HEK293T (cell line): ENCODE results near the gene APOC3.

Source experiments
- CTCF ChIA-PET: fragments of 350-600 bp; formaldehyde crosslinking; extraction: SDS; loops from one replicate; lab custom pipeline; 2021; ENCODE audit warnings: antibody characterized with exemption, inconsistent platforms; lab: Yijun Ruan, JAX
- POLR2A ChIA-PET: fragments of 350-600 bp; formaldehyde crosslinking; extraction: SDS; loops from one replicate; lab custom pipeline; 2020; ENCODE audit warnings: antibody characterized with exemption, inconsistent platforms; lab: Yijun Ruan, JAX
- DNase-seq: peaks from one replicate; pipeline ENCODE4 v3.0.0; 2012; ENCODE audit warnings: mixed read lengths; ENCODE audit errors: extremely low spot score
- ARNT ChIP-seq: fragments of 450-650 bp; IDR thresholded peaks from 2 replicates; pipeline ENCODE4 v1.6.1; 2017; ENCODE audit warnings: mild to moderate bottlenecking
- BHLHE40 ChIP-seq: fragments of 450-650 bp; IDR thresholded peaks from 2 replicates; pipeline ENCODE4 v1.6.1; 2016; ENCODE audit warnings: mild to moderate bottlenecking, moderate library complexity, borderline replicate concordance
- CTBP1 ChIP-seq: fragments of 450-650 bp; IDR thresholded peaks from 2 replicates; pipeline ENCODE4 v1.6.1; 2016; ENCODE audit warnings: borderline replicate concordance
- ELF4 ChIP-seq: fragments of 450-650 bp; IDR thresholded peaks from 2 replicates; pipeline ENCODE4 v1.6.1; 2017; ENCODE audit warnings: antibody characterized with exemption
- FOXA1 ChIP-seq: fragments of 450-650 bp; IDR thresholded peaks from 2 replicates; pipeline ENCODE4 v1.6.1; 2016; ENCODE audit warnings: mild to moderate bottlenecking
- FOXK2 ChIP-seq: fragments of 450-650 bp; IDR thresholded peaks from 2 replicates; pipeline ENCODE4 v1.6.1; 2016; ENCODE audit warnings: mild to moderate bottlenecking
- FOXM1 ChIP-seq: fragments of 450-650 bp; IDR thresholded peaks from 2 replicates; pipeline ENCODE4 v1.6.1; 2017; ENCODE audit warnings: mild to moderate bottlenecking, borderline replicate concordance
- HDGF ChIP-seq: fragments of 450-650 bp; IDR thresholded peaks from 2 replicates; pipeline ENCODE4 v1.6.1; 2017; ENCODE audit warnings: antibody characterized with exemption, borderline replicate concordance
- L3MBTL2 ChIP-seq: fragments of 450-650 bp; conservative IDR thresholded peaks from 2 replicates; pipeline ENCODE4 v1.6.1; 2016; ENCODE audit warnings: mild to moderate bottlenecking
- LEF1 ChIP-seq: fragments of 450-650 bp; IDR thresholded peaks from 2 replicates; pipeline ENCODE4 v1.6.1; 2017; ENCODE audit warnings: mild to moderate bottlenecking, borderline replicate concordance
- NFRKB ChIP-seq: fragments of 450-650 bp; IDR thresholded peaks from 2 replicates; pipeline ENCODE4 v1.6.1; 2016; ENCODE audit warnings: mild to moderate bottlenecking, moderate library complexity
- SP1 ChIP-seq: fragments of 450-650 bp; IDR thresholded peaks from 2 replicates; pipeline ENCODE4 v1.6.1; 2017
- SUZ12 ChIP-seq: fragments of 450-650 bp; IDR thresholded peaks from 2 replicates; pipeline ENCODE4 v1.6.1; 2016; ENCODE audit warnings: mild to moderate bottlenecking
- TARDBP ChIP-seq: fragments of 450-650 bp; IDR thresholded peaks from 2 replicates; pipeline ENCODE4 v1.6.1; 2016
- ZNF384 ChIP-seq: fragments of 450-650 bp; IDR thresholded peaks from 2 replicates; pipeline ENCODE4 v1.6.1; 2016
- TF ChIP-seq, protein P1 (sequence below): fragments of 450-650 bp; IDR thresholded peaks from 2 replicates; pipeline ENCODE4 v1.6.1; 2016

Gene APOC3

DNA sequence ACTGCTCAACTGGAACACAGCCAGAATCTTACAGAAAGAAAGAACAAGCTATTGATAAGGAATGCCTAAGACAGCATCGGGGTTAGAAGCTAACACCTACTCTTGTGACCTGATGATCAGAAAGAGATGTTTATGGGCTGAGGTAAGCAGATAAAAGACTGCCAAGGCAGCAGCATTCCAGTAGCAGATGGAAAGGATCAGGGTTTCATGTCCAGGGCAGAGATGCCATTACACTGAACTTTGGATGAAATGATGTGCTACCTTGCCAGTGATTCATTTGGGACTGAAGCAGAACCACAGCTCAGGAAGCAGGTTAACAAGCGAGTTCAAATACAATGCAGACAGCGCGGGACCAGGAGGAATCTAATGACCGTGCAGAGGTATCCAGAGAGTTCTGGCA is 34.8 kb downstream of the APOC3 start:
- TF ChIP-seq, protein P1, sequence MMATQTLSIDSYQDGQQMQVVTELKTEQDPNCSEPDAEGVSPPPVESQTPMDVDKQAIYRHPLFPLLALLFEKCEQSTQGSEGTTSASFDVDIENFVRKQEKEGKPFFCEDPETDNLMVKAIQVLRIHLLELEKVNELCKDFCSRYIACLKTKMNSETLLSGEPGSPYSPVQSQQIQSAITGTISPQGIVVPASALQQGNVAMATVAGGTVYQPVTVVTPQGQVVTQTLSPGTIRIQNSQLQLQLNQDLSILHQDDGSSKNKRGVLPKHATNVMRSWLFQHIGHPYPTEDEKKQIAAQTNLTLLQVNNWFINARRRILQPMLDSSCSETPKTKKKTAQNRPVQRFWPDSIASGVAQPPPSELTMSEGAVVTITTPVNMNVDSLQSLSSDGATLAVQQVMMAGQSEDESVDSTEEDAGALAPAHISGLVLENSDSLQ = no peak
- TF ChIP-seq ZNF384 (no peak), HDGF (no peak), ARNT (no peak), NFRKB (no peak), L3MBTL2 (no peak), FOXM1 (no peak), TARDBP (no peak)
- ChIA-PET POLR2A (no interaction called here), CTCF (no interaction called here)
- DNase-seq = no peak

DNA sequence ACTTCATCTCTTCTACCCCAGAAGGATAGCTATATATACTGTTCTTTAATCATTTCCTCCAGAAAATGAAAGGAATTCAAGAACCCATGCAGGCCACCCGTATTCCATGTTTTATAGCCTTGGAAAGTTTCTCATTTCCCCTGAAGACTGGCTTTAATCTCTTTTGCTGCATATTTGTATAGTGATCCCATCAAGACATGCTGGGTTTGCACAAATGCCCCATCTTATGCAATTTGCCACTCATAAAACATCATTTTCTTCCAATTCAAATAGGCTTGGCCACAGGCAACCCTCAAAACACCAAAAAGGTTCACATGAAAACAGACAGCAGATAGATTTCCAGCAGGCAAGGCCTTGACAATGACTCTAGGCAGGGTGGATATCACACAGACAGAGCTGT is 36.0 kb downstream of the APOC3 start:
- no peak for DNase-seq
- CTCF ChIA-PET = interaction anchor here (1.1 kb wide), 1 partner anchor 30 kb away, joined by 4 read pairs; no protein-coding TSS in a partner anchor
- POLR2A ChIA-PET = no interaction called here
- TF ChIP-seq FOXA1 (no peak), ARNT (no peak), SP1 (no peak), HDGF (no peak), FOXM1 (no peak), LEF1 (no peak), SUZ12 (no peak)

DNA sequence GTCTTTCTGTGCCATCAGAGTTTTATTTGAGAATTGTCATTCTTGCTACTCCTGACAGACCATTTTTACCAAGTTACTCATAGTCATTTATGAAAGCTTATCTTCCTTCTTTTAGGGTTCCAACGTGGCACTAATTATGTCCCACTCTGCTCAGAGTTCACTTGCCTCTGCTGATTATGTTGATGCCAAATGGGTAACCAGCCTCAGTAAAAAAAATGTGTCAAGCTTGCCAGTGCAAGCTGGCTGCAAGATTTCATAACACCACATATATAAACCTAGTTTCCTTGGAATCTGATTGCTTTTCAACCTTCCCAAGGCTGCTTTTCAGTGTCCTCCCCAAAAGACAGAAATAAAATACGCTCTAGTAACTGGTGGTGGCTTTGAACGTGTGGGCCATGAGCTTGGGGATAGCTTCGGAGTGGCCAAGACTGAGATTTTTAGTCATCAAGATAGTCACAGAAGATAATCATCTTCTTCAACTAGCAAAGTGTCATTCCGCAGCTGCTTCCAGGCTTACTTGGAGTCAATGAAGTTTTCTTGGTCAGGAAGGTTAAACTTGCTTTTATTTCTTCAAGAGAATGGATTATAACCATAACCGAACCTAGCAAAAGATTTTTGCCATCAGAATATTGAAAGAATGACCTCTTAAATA is 37.2 kb downstream of the APOC3 start:
- no peak for TF ChIP-seq CTBP1
- TF ChIP-seq FOXA1 = no peak
- TF ChIP-seq TARDBP = no peak
- TF ChIP-seq BHLHE40 = no peak
- no peak for TF ChIP-seq SUZ12
- no peak for TF ChIP-seq LEF1
- no peak for TF ChIP-seq NFRKB
- TF ChIP-seq FOXK2 = no peak
- no peak for TF ChIP-seq ZNF384
- no peak for TF ChIP-seq FOXM1
- TF ChIP-seq HDGF = no peak
- TF ChIP-seq L3MBTL2 = no peak
- TF ChIP-seq, protein P1 = no peak
- no peak for TF ChIP-seq ELF4
- TF ChIP-seq ARNT = no peak
- TF ChIP-seq SP1 = no peak
- ChIA-PET POLR2A (interaction anchor here (0.6 kb wide), 1 partner anchor 19 kb away, joined by 3 read pairs; no protein-coding TSS in a partner anchor), CTCF (interaction anchor here (1.0 to 1.1 kb wide), 2 partner anchors 13 to 31 kb away, joined by 3 to 4 read pairs; no protein-coding TSS in a partner anchor)
- no peak for DNase-seq

DNA sequence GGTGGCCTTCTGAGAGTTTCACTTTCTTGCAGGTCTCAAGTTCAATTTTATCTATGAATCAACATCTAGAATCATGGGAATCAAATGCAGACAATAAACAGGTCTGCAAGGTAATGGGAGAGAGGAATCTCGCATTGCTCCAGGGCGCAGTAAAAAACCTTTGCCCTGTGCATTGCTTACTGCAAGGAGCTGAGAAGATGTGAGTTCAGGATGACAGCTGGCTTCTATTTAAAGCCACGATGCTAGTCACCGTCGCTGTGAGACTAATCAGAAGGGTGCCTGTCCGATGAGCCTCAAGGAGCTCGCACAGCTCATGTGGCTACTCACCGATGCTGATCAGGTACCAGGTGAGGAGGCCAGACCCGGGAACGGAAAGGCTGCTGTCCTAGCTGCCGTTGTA is 37.9 kb downstream of the APOC3 start:
- ChIA-PET CTCF (no interaction called here), POLR2A (no interaction called here)
- no peak for TF ChIP-seq FOXA1
- TF ChIP-seq ZNF384 = no peak
- TF ChIP-seq ELF4 = no peak
- TF ChIP-seq NFRKB = no peak
- no peak for TF ChIP-seq L3MBTL2
- TF ChIP-seq SP1 = no peak
- TF ChIP-seq LEF1 = no peak
- DNase-seq = no peak

DNA sequence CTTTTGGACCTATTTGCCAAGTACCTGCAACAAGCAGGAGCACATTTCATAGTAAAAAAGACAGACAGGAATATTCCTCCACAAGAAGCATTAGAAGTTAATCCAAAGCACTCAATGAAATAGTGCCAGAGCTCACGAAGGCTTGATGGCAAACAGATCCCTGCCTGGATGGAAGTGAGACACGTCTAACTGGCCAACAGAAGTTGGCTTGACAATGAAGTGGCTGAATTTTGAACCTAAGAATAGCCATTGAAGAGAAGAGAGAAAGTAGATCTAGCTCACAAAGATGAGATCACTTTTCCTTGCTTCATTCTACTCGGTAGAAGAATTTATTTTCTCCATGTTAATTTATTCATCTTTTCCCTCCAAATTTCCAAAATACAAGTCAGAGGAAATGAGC is 38.4 kb downstream of the APOC3 start:
- CTCF ChIA-PET = no interaction called here
- DNase-seq = no peak
- TF ChIP-seq HDGF (no peak), LEF1 (no peak), ARNT (no peak), ELF4 (no peak), BHLHE40 (no peak), CTBP1 (no peak), FOXK2 (no peak)
- TF ChIP-seq, protein P1 = no peak
- POLR2A ChIA-PET = no interaction called here

DNA sequence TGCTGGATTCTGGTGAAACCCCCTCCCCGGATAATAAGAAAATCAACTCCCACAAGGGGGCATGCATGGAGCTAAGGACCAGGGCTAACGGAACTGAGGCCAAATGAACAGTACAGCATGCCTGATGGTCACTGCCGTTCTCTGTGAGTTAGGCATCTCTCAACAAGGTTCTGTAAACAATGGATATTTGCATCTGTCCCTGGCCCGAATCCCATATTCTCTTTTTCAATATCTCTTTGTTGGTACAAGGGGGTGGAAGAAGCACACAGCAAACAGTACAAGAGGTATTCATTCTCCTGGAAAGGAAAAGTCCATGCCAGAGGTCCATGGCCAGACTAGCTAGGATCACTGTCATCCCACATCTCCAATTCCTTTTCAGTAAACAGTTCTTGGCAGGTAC is 39.9 kb downstream of the APOC3 start:
- POLR2A ChIA-PET = no interaction called here
- CTCF ChIA-PET = interaction anchor here (0.5 kb wide), 1 partner anchor 236 kb away, joined by 3 read pairs; no protein-coding TSS in a partner anchor
- TF ChIP-seq CTBP1 = no peak
- no peak for TF ChIP-seq ZNF384
- no peak for TF ChIP-seq ARNT
- TF ChIP-seq NFRKB = no peak
- TF ChIP-seq TARDBP = no peak
- no peak for DNase-seq

DNA sequence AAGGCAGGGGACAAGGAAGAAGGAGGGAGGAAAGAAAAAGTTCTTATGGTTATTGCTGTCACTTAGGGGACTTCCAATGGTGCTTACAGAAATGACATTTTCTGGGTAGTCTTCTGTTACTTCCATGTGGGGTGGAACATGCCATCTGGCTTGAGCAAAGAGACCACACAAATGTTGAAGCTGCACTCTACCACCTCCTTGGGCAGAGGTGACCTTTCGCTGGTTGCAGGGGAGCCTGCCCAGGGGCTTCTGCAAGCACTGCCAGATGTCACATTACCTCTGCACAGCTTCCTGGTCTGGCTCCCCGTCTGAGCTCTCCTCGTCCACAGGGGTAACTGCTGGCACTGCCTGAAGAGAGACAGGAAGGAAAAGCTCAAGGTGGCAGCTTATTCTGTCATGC is 40.3 kb downstream of the APOC3 start:
- ChIA-PET POLR2A (no interaction called here), CTCF (no interaction called here)
- DNase-seq = no peak
- TF ChIP-seq FOXK2 (no peak), BHLHE40 (no peak), HDGF (no peak), ZNF384 (no peak), SUZ12 (no peak), ARNT (no peak), FOXA1 (no peak), SP1 (no peak), FOXM1 (no peak), NFRKB (no peak), L3MBTL2 (no peak), TARDBP (no peak), CTBP1 (no peak), ELF4 (no peak), LEF1 (no peak)
- TF ChIP-seq, protein P1 = no peak
